HG03045 (cell line): Measurements from ENCODE around the gene GOLGA6L22.
"Not testable (repeated sequence)": the region's sequence is repeated elsewhere in the genome, so short reads cannot be mapped to it uniquely, and the experiment has no call there.

Experiments used
- ATAC-seq: cut with Tn5 transposase; IDR thresholded peaks from one replicate; pipeline ENCODE4 v1.9.1; 2021; ENCODE audit warnings: mild to moderate bottlenecking, moderate library complexity; ENCODE audit not compliant: unreplicated experiment

Gene GOLGA6L22, protein sequence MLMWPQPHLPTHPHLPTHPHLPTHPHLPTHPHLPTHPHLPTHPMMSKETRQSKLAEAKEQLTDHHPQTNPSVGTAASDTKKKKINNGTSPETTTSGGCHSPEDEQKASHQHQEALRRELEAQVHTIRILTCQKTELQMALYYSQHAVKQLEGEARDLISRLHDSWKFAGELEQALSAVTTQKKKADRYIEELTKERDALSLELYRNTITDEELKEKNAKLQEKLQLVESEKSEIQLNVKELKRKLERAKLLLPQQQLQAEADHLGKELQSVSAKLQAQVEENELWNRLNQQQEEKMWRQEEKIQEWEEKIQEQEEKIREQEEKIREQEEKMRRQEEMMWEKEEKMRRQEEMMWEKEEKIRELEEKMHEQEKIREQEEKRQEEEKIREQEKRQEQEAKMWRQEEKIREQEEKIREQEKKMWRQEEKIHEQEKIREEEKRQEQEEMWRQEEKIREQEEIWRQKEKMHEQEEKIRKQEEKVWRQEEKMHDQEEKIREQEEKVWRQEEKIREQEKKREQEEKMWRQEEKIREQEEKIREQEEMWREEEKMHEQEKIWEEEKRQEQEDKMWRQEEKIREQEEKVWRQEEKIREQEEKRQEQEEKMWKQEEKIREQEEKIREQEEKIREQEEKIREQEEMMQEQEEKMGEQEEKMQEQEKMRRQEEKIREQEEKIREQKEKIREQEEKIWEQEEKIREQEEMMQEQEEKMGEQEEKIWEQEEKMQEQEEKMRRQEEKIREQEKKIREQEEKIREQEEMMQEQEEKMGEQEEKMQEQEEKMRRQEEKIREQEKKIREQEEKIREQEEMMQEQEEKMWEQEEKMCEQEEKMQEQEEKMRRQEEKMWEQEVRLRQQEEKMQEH

GRCh38 chr15:22458603-22459002 lies at the start of gene GOLGA6L22:
TSS of gene GOLGA6L22 (plus strand) at chr15:22458903. CDS start at chr15:22458994, 91 bp downstream.
- not testable (repeated sequence) for ATAC-seq

GRCh38 chr15:22417288-22417687 lies 41.4 kb upstream of the GOLGA6L22 start:
- not testable (repeated sequence) for ATAC-seq

GRCh38 chr15:22417795-22418194 lies 40.9 kb upstream of the GOLGA6L22 start:
- not testable (repeated sequence) for ATAC-seq

GRCh38 chr15:22418212-22418611 lies 40.5 kb upstream of the GOLGA6L22 start:
- ATAC-seq: not testable (repeated sequence)

- ATAC-seq: not testable (repeated sequence)
Measured at GRCh38 chr15:22418666-22419065, 40.0 kb upstream of the GOLGA6L22 start.

DNA sequence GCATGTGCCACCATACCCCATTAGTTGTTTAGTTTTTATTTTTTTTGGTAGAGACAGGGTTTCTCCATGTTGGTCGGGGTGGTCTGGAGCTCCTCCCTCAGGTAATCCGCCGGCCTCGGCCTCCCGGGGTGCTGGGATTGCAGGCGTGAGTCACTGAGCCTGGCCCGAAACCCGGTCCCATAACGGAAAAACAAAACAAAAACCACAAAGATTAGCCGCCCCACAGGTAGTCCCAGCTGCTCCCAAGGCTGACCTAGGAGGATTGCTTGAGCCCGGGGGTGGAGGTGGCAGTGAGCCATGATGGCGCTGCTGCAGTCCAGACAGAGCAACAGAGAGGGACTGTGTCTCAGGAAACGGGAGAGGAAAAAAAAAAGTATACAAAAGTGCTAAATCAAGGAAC lies 38.4 kb upstream of the GOLGA6L22 start:
- ATAC-seq: not testable (repeated sequence)

DNA sequence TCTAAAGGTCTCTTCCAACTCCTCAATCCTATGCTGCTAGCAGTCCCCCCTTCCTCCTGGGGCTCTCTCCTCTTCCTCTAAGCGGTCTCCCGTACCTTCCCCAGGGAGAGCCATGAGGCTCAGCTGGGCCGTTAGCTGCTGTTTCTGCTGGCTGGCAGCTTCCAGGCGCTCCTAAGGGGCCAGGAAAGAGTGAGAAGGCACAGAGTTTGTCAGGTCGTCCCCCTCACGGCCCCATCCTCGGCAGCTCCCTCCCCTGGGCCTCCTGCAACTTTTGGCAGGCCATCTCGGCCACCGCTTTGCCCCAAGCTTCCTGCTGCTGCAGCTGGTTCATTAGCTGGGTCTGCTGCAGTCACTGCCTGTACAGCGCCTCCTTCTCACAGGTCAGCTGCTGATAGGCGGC lies 29.3 kb upstream of the GOLGA6L22 start:
- ATAC-seq: not testable (repeated sequence)

- ATAC-seq: not testable (repeated sequence)
Measured at GRCh38 chr15:22431687-22432086, 27.0 kb upstream of the GOLGA6L22 start.

DNA sequence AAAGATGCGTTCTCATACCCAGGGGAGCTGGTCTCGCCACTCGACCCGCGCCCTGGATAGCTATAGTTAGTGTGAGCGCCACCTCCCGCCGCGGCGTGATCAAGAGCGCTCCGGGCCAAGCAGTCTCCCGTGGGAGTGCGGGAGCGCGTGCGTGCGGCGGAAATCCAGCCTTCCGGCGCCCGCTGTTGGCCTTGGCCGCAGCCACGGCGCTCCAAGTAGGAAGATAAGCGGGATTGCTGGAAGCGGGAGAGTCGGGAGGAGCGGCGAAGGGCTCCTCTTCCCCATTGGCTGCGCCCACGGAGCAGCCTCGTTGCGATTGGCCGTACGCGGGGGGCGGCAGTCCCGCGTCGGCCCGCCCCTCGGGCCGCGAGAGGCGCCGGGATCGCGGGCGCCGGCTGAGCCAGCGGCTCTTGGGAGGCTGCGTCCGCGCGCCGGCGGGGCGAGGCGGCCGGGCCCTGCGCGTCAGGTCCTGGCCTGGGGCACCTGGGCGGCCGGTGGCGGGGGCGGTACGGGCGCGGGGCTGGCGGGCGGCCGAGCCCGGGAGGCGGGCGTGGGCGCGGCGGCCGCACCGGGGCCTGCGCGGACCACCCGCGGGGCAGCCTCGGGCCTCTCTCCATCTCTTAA lies 35.9 kb downstream of the GOLGA6L22 start:
- ATAC-seq: not testable (repeated sequence)

DNA sequence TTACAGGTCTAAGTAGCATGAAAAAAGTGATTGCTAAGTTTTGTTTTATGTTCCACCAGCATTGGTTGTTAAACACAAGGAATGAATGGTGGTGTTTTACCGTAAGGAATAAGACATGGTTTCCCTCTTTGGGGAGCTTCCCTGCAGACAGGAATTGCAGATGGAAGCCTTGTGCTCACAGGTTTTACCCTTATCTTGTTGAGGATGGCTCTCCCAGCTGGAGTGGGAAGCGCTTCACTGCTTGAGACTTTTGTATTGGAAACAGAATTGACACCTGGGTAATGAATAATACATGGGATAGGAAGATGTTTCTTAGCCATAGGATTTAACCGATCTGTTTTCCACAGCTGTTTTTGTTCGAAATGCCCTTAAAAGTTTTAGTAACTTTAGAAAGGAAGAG lies 38.5 kb downstream of the GOLGA6L22 start:
- ATAC-seq: not testable (repeated sequence)

- ATAC-seq: not testable (repeated sequence)
Measured at GRCh38 chr15:22498220-22498925, 39.7 kb downstream of the GOLGA6L22 start.

- ATAC-seq: not testable (repeated sequence)
Measured at GRCh38 chr15:22502272-22502671, 43.6 kb downstream of the GOLGA6L22 start.

DNA sequence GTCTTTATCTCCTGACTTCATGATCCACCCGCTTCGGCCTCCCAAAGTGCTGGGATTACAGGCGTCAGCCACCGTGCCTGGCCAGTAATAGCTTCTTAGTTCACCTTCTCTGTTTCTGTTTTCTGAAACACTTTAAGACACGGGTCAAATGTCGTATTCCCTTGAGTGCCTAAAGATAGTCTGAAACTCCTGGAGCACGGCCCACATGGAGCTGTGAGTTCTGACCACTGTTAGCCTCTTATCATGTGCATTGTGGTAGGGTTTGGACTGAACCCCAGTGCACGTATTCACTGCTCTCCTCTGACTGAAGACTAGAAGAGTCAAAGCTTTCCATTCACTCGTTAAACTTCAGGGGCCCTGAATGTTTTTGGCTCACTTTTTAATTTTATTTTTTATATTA lies 48.3 kb downstream of the GOLGA6L22 start:
- not testable (repeated sequence) for ATAC-seq

DNA sequence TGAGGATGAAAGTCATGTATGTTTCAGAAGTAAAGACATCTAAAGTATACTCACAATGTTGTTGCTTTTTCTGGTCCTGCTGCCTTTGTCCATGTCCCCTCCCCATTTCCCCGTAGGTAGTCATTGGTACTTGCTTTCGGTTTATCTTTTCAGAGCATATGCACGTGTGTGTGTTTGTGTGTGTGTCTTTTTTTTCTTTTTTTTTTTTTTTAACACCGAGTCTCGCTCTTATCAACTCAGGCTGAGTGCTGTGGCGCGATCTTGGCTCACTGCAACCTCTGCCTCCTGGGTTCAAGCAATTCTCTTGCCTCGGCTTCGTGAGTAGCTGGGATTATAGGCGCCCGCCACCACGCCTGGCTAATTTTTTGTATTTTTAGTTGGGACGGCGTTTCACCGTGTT lies 57.4 kb downstream of the GOLGA6L22 start:
- not testable (repeated sequence) for ATAC-seq
